SW 1271 (cell line): ENCODE measurements around the gene KLF13.

Source experiments
- DNase-seq, 2 experiments: peaks; one replicate each; lab custom pipeline; 2025; lab: John Stamatoyannopoulos, UW

KLF13 gene

GRCh38 chr15:31381801-31382712 is 55.4 kb downstream of the KLF13 start:
- DNase-seq, result no peak

DNA sequence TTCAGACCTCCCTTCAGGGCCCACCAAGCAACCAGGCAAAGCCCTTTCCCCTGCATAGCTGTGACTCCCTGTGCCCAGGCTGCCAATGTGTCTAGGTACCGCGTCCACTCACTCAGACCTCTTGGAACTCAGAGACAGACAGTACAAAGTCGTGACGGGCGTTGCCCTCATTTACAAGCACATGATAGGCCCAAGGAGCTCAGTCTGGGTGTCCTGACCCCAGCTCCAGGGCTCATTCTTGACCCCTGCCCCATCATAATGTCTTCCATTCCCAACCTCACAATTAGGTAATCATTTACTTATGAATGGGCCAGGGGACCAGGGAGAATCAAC is 56.0 kb downstream of the KLF13 start:
- no peak for DNase-seq

- DNase-seq, result no peak
Measured at GRCh38 chr15:31383139-31383538, 56.5 kb downstream of the KLF13 start.

GRCh38 chr15:31384568-31384967 is 57.9 kb downstream of the KLF13 start:
- DNase-seq, result no peak

DNA sequence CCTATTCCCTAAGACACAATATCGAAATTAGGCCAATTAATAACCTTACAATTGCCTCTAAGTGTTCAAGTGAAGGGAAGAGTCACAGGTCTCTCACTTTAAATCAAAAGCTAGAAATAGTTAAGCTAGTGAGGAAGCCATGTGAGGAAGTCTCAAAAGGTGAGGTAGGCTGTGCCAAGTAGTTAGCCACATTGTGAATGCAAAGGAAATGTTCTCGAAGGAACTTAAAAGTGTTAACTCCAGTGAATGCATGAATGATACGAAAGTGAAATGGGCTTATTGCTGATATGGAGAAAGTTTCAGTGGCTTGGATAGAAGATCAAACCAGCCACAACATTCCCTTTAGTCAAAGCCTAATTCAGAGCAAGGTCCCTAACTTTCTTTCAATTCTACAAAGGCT is 59.1 kb downstream of the KLF13 start:
- no peak for DNase-seq

DNA sequence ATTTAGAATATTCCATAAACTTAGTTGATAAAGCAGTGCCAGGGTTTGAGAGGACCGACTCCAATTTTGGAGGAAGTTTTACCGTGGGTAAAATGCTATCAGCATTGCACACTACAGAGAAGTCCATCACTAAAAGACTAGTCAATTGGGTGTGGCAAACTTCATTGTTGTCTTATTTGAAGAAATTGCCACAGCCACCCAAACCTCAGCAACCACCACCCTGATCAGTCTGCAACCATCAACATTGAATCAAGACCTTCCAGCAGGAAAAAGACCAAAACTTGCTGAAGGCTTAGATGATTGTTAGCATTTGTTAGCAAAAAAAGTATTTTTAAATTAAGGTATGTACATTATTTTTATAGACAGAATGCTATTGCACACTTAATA is 60.5 kb downstream of the KLF13 start:
- no peak for DNase-seq

DNA sequence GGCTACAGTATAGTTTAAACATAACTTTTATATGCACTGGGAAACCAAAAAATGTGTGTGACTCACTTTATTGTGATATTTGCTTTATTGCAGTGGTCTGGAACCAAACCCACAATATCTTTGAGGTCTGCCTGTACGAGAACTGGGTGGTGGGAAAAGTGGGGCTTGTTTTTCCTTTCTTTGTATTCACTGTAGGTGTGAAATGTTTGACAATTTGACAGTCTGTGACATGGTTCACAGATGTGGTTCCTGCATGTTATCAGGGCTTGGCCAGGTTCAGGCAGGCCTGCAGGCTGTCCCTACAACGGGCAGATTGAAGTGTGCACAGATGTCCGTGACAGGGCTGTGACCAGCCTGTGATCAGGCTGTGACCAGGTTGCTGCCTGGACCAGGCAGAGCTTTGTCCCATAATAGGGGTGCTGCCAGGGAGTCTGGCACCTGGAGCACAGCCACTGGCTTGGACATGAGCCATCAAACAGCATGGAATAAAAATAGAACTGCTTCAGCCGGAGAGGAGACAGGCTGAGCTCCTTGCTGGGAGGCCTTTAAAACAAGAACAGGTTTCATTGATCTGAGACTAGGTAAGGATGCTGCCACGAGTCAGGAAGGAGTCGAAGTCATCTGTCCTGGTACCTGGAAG is 61.0 kb downstream of the KLF13 start:
- no peak for DNase-seq

- no peak for DNase-seq
Measured at GRCh38 chr15:31389576-31389975, 62.9 kb downstream of the KLF13 start.

DNA sequence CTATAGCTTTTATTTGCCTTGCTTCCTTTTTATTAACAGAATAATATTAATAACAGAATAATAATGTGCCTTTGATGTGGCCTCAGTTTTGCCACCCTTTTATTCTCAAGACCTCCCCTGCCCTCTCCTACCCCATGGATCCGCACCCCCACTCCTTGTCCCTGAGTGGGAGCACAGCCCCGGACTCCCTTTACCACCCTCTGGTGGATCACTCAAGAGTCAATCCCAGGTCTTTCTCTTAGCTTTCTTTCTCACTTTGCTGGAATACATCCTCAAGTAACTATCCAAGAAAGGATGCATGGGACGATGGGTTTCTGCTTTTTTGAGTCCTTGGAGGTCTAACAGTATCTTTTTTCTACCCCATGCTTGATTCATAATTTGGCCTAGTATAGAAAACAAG is 63.4 kb downstream of the KLF13 start:
- no peak for DNase-seq

GRCh38 chr15:31390777-31391486 is 64.3 kb downstream of the KLF13 start:
- no peak for DNase-seq

- no peak for DNase-seq
Measured at GRCh38 chr15:31391687-31392671, 65.3 kb downstream of the KLF13 start.

DNA sequence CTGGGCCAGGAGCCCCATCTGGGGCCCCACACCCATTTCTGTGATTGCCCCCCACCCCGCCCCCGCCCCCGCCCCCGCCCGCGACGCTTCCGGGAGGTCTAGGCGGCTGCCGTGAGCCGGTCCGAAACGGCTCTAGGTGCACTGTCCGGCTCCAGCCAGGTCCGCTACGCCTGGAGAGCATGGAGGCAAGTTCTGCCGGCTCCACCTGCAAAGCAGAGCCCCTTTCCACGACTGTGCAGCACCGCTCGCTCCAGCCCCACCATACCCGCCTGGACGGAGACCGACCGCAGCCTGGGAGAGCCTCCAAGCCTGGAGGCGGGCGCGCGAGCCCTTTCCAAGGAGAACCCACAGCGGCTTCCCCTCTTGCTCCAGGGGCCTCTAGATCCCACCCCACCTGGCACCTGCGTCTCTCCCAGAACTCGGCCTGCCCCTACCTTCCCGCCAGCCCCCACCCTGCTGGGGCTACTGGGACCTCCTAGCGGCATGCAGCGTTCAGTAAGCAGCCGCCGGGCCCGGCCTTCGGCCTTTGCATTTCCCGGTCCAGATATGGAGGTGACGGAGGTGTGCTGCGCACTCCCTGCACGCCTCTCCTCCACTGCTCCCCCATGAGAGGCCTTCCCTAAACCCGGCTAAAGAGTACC is 66.2 kb downstream of the KLF13 start:
- no peak for DNase-seq

- no peak for DNase-seq
Measured at GRCh38 chr15:31393444-31394091, 66.9 kb downstream of the KLF13 start.

- no peak for DNase-seq
Measured at GRCh38 chr15:31396881-31397560, 70.4 kb downstream of the KLF13 start.

DNA sequence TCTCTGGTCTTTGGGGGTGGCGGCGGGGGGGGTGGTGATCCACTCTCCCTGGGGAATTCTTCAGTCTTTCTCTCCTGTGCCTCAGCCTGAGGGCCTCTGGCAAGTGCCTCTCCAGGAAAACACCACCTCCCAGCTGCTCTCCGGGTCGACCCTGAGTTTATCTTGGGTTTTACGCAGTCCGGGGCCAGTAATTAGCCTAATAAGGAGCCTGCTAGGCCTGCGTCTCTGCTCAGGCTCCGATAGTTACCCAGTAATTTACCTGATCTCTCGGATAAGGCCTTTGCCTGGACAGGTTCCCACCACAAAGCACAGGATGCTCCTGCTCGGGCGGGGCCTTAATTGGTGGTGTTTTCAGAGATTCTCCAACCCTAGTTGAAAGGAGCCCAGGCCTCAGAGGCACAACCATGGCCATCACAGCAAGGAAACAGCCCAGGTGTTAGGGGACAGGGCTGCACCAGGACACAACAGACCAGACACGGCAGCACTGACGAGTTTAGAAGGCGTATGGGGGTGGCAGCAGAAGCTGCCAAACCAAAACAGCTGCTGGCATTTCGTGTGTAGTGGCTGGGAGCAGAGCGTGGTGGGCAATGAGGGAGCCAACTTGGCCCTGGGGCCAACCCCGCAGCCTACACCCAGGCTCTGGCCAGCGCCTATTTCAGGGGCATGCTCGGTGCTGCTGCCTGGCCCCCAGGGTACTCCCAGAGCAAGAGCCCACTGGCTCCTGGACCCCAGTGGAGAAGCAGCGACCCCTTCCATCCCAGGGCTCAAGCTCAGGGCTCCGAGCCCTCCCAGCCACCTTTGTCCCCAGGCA is 71.4 kb downstream of the KLF13 start:
- DNase-seq, result no peak

DNA sequence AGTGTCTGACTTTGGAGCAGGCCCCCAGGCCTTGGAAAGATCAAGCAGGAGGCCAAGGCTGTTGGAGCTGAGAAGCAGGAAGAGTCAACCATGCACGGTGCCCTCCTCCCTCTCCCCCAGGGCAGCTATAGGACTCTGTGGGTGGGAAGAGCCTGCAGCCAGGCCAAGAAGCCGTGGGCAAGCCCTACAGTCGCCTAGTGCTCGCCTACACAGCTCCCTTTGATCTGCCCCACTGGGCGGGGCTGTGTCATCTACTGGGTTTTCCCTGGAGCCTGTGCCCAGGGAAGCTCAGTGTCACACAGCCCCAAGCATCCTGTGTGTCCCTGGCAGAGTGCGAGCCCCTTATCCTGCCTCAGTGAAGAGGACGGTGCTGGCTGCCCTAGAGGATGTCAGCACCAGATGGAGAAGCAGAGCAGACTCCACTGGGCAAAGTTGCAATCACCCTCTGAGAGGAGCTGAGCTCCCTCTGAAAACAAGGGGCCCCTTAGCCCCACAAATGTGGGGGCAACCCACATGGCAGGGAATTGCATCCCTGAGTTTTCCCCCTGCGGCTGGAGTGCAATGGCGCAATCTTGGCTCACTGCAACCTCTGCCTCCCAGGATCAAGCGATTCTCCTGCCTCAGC is 72.2 kb downstream of the KLF13 start:
- DNase-seq, result no peak

DNA sequence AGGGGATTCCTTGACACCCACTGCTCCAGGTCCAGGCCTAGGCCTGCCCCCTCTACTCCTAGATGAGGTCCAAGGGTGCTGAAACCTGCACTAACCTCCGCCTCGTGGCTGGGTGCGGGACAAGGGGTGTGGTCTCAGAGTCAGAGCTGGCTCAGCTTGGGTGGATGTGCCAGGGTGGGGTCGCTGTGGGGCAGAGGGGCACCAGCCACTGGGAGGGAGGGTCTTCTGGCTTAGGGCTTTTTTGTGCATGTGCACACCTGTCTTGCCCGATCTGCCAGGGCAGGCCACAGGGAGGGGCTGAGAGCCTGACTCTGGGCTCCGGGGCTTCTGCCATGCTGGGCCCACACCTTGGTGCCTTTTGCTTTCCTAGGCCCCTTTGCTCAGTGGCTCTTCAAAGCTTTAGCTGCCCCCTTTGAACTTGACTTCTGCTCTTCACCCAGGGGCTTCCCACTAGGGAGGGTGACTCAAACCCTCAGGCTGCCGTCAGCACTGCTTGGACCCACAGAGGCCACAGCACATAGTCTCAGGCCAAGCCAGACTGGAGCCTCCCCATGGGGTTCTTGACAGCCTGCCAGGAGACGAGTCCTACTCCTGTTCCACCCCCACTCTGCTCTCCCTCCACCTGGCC is 73.0 kb downstream of the KLF13 start:
- no peak for DNase-seq

- no peak for DNase-seq
Measured at GRCh38 chr15:31400222-31400927, 73.7 kb downstream of the KLF13 start.
